ENCODE measurements around the gene MRGPRX3. TPM values are rescaled to one million over a fixed set of nuclear protein-coding genes. Genes with fewer than 3 reads are reported as not detected.
A peak's percentile ranks its signal among the peaks of the same experiment; 100 is the strongest.
"Not testable (repeated sequence)": the region's sequence is repeated elsewhere in the genome, so short reads cannot be mapped to it uniquely, and the experiment has no call there.

MRGPRX3 gene
- not detected for polyA plus RNA-seq (ENCODE audit: insufficient read length in 10 of 10)
- long read RNA-seq, donor 1 = 0 reads
- long read RNA-seq, donor 2 = 0 reads
- long read RNA-seq, donor 3 = 0 reads
- long read RNA-seq, donor 4 = 0 reads
- long read RNA-seq, donor 5 = 0 reads
- long read RNA-seq, donor 6 = 0 reads
- long read RNA-seq, donor 7 = 0 reads
- long read RNA-seq, donor 8 = 0 reads
- long read RNA-seq, donor 9 = 0 reads

DNA sequence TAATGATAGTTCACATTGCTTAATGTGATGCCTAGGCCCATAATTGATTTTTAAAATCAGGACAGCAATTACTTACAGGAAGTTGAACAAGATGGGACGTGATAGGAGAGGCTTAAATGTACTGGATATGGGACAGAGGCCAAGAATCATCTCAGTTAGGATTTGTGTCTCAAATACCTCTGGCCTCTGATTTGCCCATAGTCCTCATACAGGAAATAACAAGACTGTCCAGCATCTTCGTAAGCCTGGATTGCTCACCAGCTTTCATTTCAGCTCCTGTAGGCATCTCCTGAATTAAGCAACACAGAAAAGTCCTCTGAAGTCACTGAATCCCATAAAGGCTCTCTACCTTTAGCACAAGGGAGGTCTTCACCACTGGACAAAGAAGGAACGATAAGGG is at the start of gene MRGPRX3:
Gene MRGPRX3, plus strand, starts transcription at position 231 of the 400 bp plus-strand sequence. CDS start 4,632 bp downstream, outside the sequence.
- no peak for DNase-seq

DNA sequence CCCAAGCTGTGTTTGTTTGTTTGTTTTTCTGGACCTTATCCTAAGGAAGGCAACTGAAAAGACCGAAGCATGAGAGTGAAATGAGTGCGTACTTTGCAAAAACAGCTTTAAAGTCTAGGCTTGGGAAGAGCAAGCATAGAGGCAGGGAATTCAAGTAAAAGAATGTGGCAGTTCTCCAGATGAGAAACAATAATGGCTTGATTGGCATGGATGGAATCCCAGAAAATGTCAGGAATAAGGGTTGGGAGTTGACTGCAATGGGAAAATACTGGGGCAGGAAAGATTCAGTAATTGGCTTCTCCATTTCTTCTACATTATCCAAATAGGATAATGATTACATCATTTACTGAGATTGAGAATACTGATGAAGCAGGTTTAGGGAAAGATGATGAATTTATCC is 44.0 kb upstream of the MRGPRX3 start:
- DNase-seq = no peak

DNA sequence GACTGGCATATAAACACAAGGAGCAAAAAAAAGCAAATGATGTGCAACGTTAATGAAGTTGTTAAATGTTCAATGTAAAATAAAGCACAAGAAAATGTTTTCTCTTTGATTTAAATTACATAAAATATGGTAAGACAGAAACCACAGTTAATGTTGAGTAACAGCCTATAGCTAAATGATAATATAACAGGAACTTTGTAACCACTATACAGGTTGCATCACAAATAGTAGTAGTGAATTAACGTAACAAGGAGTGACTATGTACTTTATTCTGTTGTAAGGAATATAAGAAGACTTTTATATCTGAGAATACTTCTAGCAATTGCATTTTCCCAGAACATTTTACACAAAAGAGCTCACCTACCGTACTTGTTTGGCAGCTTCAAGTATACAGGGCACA is 43.4 kb upstream of the MRGPRX3 start:
- no peak for DNase-seq

- DNase-seq = no peak
These were observed 40.6 kb upstream of the MRGPRX3 start for GRCh38 chr11:18091731-18092130.

DNA sequence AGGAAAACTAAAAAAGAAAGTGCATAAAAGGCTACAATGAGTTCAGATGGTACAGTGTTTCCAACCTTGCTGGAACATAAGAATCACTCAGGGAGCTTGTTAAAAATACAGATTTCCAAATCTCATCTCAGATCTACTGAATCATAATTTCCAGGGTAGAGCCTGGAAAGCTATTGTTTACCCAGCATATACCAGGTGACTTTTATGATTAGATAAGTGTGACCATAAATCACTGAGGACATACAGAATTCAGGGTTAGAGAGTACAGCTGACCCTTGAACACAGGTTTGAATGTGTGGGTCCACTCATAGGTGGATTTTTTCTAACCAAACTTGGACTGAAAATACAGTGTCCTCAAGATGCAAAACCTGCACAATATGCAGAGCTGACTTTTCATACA is 38.4 kb upstream of the MRGPRX3 start:
- DNase-seq = no peak

DNA sequence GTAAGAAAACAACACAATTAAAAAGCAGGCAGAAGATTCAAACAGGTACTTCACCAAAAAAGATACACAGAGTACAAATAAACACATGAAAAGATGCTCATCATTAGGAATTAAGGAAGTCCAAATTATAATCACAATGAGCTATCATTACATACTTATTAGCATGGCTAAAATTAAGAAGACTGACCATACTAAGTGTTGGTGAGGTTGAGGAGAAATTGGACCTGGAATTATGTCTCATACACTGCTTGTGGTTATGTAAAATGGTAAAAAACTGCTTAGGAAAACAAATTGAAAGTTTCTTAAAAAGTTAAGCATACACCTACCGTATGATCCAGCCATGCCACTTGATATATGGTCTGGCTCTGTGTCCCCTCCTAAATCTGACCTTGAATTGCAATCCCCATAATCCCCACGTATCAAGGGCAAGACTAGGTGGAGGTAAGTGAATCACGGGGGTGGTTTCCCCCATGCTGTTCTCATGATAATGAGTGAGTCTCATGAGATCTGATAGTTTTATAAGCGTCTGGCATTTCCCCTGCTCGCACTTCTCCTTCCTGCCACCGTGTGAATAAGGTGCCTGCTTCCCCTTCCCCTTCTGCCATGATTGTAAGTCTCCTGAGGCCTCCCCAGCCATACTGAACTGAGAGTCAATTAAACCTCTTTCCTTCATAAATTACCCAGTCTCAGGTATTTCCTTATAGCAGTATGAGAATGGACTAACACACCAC is 31.3 kb upstream of the MRGPRX3 start:
- no peak for DNase-seq

DNA sequence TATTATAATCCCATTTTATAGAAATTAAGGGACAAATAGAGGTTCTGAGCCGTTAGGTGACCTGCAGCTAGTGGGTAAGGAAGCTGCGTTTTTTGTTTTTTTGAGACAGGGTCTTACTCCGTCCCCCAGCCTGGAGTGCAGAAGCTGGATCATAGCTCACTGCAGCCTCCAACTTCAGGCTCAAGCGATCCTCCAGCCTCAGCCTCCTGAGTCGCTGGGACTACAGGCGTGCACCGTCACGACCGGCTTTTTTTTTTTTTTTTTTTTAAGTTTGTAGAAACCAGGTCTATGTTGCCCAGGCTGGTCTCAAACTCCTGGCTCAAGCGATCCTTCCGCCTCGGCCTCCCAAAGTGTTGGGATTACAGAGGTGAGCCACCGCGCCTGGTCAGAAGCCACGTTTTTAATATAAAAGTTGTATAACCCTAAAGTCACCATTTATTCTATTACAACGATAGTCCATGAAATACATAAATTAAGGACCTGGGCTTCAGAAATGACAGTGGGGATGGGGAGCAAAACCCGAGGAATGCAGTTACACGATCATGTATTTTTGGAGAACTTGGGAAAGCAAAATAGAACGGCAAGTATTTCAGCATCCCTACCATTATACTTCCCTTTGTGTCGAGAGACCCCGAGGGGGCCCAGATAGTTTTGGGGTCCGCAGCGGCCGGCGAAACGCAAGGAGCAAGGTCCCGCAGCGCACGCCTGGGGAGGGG is 27.1 kb upstream of the MRGPRX3 start:
- peak in 1 of 3 donors; percentile 1 for DNase-seq

- peak; percentile 75 to 90 (median 84) for DNase-seq
These were observed 26.4 kb upstream of the MRGPRX3 start, which contains the start of gene SAAL1 for GRCh38 chr11:18105802-18106574. SAAL1 (minus strand) TSS chr11:18106082; CDS start chr11:18106041, 41 bp downstream.

DNA sequence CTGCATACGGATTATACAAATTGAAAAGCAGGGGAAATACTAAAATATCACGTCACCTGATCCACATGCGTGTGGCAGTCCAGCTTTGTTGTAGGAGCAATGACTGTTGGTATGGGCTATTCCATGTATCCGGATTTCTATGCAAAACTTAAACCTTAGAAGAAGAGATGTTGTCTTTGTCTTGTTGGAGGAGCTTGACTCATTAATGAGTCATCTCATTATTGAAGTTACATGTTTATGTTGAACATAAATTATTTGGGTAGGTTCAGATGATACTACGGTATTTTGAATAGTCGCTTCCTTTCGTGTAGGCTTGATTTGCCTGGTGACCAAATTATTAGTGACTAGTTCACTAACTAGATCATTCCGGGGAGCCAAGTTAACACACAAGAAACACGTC is 25.7 kb upstream of the MRGPRX3 start:
- no peak for DNase-seq

DNA sequence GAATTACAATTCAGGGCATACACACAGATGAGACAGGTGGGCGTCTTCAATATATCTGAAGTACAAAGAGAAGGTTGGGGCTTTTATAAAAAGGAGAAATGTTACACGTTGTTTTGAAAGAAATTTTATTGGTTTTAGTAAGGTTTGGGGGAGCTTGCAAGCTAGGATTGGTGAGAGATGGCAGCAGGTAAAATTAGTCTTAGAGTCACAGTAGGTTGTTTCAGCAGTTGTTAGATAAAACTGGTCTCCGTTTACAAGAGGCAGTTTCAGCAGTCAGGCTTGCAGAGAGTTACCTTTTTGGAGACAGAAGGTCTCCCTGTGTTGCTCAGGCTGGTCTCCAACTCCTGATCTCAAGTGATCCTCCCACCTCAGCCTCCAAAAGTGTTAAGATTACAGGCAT is 24.1 kb upstream of the MRGPRX3 start:
- no peak for DNase-seq

DNA sequence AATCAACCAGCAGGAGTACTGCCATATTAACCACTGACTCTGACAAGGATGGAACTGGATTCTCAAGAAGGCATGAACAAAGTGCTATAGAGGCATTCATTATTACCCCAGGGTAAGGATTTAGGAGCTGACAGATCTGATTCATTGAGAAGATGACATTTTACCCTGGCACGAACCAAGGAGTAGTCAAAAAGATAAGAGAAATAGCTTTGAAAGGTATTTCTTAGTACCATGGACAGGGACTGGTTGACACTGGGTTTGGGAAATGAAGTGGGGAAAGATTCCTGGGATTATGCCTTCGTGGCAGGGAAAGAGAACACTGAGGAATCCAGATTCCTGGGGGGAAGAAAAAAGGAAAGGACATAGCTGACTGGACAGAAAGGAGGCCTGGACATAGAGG is 21.4 kb upstream of the MRGPRX3 start:
- no peak for DNase-seq

GRCh38 chr11:18115360-18116127 is 16.8 kb upstream of the MRGPRX3 start:
- DNase-seq = peak; percentile 10 to 57 (median 40)

- DNase-seq = not testable (repeated sequence)
These were observed 11.0 kb upstream of the MRGPRX3 start for GRCh38 chr11:18121331-18121828.

GRCh38 chr11:18131115-18131514 is 1.3 kb upstream of the MRGPRX3 start:
- DNase-seq = not testable (repeated sequence)

- no peak for DNase-seq
These were observed 2.9 kb downstream of the MRGPRX3 start for GRCh38 chr11:18135308-18135707.

GRCh38 chr11:18137186-18137800 is 4.9 kb downstream of the MRGPRX3 start:
- DNase-seq = no peak

DNA sequence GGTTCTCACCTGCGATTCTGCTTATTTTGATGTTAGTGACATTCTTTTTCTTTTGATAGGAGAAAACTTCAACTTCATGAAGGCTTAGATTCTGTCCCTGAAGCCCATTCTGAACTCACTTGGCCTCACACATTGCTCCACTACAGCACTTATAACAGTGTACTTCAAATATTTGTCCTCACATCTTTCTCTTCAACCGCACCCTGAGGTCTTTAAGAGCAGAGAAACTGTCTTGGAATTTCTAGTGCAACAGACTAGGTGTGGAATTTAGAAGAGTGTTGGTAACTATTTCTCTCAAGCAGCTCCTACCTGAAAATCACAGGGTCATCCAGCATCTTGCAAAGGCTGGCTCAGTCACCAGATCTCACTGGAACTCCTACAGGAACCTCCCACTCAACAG is 7.8 kb downstream of the MRGPRX3 start:
- DNase-seq = no peak

DNA sequence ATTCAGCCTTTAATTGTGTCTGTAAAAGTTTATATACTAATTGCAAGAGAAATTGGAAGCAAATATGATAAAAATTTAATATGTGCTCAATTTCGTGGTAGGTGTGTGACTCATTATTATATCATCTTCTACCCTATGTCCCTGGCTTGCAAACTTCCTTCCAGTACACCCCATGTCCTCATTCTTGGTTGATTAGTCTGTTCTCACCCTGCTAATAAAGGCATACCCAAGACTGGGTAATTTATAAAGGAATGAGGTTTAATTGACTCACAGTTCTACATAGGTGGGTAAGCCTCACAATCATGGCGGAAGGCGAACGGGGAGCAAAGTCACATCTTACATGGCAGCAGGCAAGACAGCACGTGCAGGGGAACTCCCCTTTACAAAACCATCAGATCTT is 11.9 kb downstream of the MRGPRX3 start:
- no peak for DNase-seq

- no peak for DNase-seq
These were observed 12.7 kb downstream of the MRGPRX3 start for GRCh38 chr11:18145025-18145424.

- no peak for DNase-seq
These were observed 13.5 kb downstream of the MRGPRX3 start for GRCh38 chr11:18145837-18146236.

GRCh38 chr11:18151581-18151980 is 19.2 kb downstream of the MRGPRX3 start:
- DNase-seq = no peak
